Calu3 (cell line): ENCODE results near the gene AKAP11. TPM values are rescaled to one million over a fixed set of nuclear protein-coding genes. Genes with fewer than 3 reads are reported as not detected.

Experiments used
- BruUV-seq: library from RNA; stranded (reverse); fragments of 400-500 nt; replicated peaks from 2 replicates; lab custom pipeline; 2021; lab: Mats Ljungman, UMichigan
- CTCF ChIA-PET: fragments of 300-600 bp; sonication (Branson Sonifier 250); formaldehyde crosslinking; loops from one replicate; lab custom pipeline; 2022; ENCODE audit warnings: antibody characterized with exemption; lab: Charles Lee
- DNase-seq: peaks from one replicate; pipeline ENCODE4 v3.0.0; 2022
- H3K27ac Mint-ChIP-seq: one replicate; pipeline ENCODE4 v1.8.0; 2022; ENCODE audit warnings: mixed read lengths; ENCODE audit not compliant: unreplicated experiment
- H3K27me3 Mint-ChIP-seq: one replicate; pipeline ENCODE4 v1.8.0; 2022; ENCODE audit warnings: mixed read lengths; ENCODE audit not compliant: unreplicated experiment
- H3K36me3 Mint-ChIP-seq: one replicate; pipeline ENCODE4 v1.8.0; 2022; ENCODE audit warnings: mild to moderate bottlenecking, moderate library complexity, mixed read lengths; ENCODE audit not compliant: insufficient read depth, unreplicated experiment
- H3K4me1 Mint-ChIP-seq: one replicate; pipeline ENCODE4 v1.8.0; 2022; ENCODE audit warnings: mild to moderate bottlenecking, low read depth, mixed read lengths; ENCODE audit not compliant: unreplicated experiment
- H3K4me3 Mint-ChIP-seq: one replicate; pipeline ENCODE4 v1.8.0; 2022; ENCODE audit warnings: mild to moderate bottlenecking, low read depth, moderate library complexity, mixed read lengths; ENCODE audit not compliant: unreplicated experiment
- H3K9me3 Mint-ChIP-seq: one replicate; pipeline ENCODE4 v1.8.0; 2022; ENCODE audit warnings: low read depth, mixed read lengths; ENCODE audit not compliant: unreplicated experiment
- CTCF ChIP-seq: fragments of 200-600 bp; IDR thresholded peaks from one replicate; pipeline ENCODE4 v1.8.0; 2022; ENCODE audit warnings: antibody characterized with exemption; ENCODE audit not compliant: unreplicated experiment
- intact Hi-C: fragments of 100-400 bp; cut with micrococcal nuclease; formaldehyde crosslinking; loops from one replicate; pipeline ENCODE4 v1.10.0; 2022; ENCODE audit not compliant: unreplicated experiment
- total RNA-seq: library from RNA; stranded (reverse); gene quantifications from 2 replicates; pipeline ENCODE4 v1.2.3, GENCODE V29; 2022

The AKAP11 gene
- total RNA-seq, 1 experiment from 2014 or later = 14.2 TPM

- Mint-ChIP-seq H3K36me3 (no peaks in the 10 kb centered on the region), H3K4me1 (no peaks in the 10 kb centered on the region), H3K4me3 (no peak overlapping the region), H3K27ac (no peak overlapping the region), H3K27me3 (no peaks in the 10 kb centered on the region), H3K9me3 (no peaks in the 10 kb centered on the region)
- DNase-seq = no peak
- no TSS peak for BruUV-seq
- CTCF ChIA-PET = interaction anchor here (0.7 kb wide), 1 partner anchor 442 kb away, joined by 3 read pairs; no protein-coding TSS in a partner anchor
- TF ChIP-seq CTCF = no peak
- intact Hi-C loops = no loop called here
Observed at GRCh38 chr13:42367831-42368230, 95.9 kb downstream of the AKAP11 start.

- CTCF ChIA-PET = no interaction called here
- no peak overlapping the region for H3K27ac Mint-ChIP-seq
- no peaks in the 10 kb centered on the region for H3K9me3 Mint-ChIP-seq
- TF ChIP-seq CTCF = no peak
- no TSS peak for BruUV-seq
- DNase-seq = no peak
- intact Hi-C loops = no loop called here
- H3K4me1 Mint-ChIP-seq = no peaks in the 10 kb centered on the region
- no peak overlapping the region for H3K4me3 Mint-ChIP-seq
- no peaks in the 10 kb centered on the region for H3K36me3 Mint-ChIP-seq
- no peaks in the 10 kb centered on the region for H3K27me3 Mint-ChIP-seq
Observed at GRCh38 chr13:42369071-42369797, 97.3 kb downstream of the AKAP11 start.

GRCh38 chr13:42370229-42370628, 98.3 kb downstream of the AKAP11 start:
- no peaks in the 10 kb centered on the region for H3K9me3 Mint-ChIP-seq
- H3K4me3 Mint-ChIP-seq = no peak overlapping the region
- DNase-seq = no peak
- CTCF ChIA-PET = no interaction called here
- H3K27me3 Mint-ChIP-seq = no peaks in the 10 kb centered on the region
- intact Hi-C loops = no loop called here
- H3K4me1 Mint-ChIP-seq = no peaks in the 10 kb centered on the region
- no peak overlapping the region for H3K27ac Mint-ChIP-seq
- BruUV-seq = no TSS peak
- no peaks in the 10 kb centered on the region for H3K36me3 Mint-ChIP-seq
- TF ChIP-seq CTCF = no peak

Other genes with a start within 250 kb of the AKAP11 start
- 18.9 and 19.1 TPM in 2 replicates for gene DGKH, start 223.5 kb upstream of the AKAP11 start, total RNA-seq